Esophagus muscularis mucosa (tissue), 3 donors: ENCODE results near the gene MTG2.

Source experiments
- POLR2A ChIP-seq: fragments of 450-650 bp; IDR thresholded peaks from one replicate; pipeline ENCODE4 v1.6.1; 2017; ENCODE audit warnings: antibody characterized with exemption, moderate library complexity, mild to moderate bottlenecking, low read depth
- POLR2AphosphoS5 ChIP-seq, 2 donors: sonication (generic); formaldehyde crosslinking; IDR thresholded peaks; one replicate each; pipeline ENCODE4 v1.6.1; 2017; ENCODE audit warnings: antibody characterized with exemption in 2 of 2
- TF ChIP-seq, protein P1 (sequence below), 3 experiments: fragments of 200-600 bp in 2 of 3; fragments of 450-650 bp in 1 of 3; sonication (generic) in 2 of 3; IDR thresholded peaks; one replicate each; pipeline ENCODE4 v1.5.1; 2017 to 2019; ENCODE audit warnings: antibody characterized with exemption in 3 of 3, mild to moderate bottlenecking in 2 of 3, moderate library complexity in 1 of 3

DNA sequence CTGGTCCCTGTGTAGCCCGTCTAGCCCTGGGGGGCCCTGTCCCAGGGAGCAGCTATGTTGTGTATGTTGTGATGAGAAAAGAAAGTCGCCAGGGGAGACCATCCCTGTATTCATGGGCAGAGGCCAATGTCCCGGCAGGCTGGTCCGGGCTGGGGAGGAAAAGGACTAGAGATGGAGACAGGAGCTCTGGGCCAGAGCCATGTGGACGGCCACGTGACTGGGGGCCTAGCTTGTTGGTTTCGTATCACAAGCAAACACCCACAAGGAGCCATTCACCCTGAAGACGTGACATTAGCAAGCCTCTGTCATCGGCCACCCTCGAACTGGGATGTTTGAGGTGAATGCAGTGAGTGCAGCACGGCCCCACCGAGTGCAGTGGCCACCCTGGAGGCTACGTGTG, 40.1 kb downstream of the MTG2 start:
- TF ChIP-seq POLR2A (no peak), POLR2AphosphoS5 (IDR thresholded peaks at IDR 0.05) (no peak)
- TF ChIP-seq, protein P1, sequence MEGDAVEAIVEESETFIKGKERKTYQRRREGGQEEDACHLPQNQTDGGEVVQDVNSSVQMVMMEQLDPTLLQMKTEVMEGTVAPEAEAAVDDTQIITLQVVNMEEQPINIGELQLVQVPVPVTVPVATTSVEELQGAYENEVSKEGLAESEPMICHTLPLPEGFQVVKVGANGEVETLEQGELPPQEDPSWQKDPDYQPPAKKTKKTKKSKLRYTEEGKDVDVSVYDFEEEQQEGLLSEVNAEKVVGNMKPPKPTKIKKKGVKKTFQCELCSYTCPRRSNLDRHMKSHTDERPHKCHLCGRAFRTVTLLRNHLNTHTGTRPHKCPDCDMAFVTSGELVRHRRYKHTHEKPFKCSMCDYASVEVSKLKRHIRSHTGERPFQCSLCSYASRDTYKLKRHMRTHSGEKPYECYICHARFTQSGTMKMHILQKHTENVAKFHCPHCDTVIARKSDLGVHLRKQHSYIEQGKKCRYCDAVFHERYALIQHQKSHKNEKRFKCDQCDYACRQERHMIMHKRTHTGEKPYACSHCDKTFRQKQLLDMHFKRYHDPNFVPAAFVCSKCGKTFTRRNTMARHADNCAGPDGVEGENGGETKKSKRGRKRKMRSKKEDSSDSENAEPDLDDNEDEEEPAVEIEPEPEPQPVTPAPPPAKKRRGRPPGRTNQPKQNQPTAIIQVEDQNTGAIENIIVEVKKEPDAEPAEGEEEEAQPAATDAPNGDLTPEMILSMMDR (IDR thresholded peaks at IDR 0.05) = no peak
